Activated CD4-positive, alpha-beta T cell treated with anti-CD3 and anti-CD28 coated beads, Interleukin-2, amount 10 ng/mL, durations not matched to agents 7 days and 5 days (primary cell): ENCODE data around the gene FAM156A. TPM values are rescaled to one million over a fixed set of nuclear protein-coding genes. Genes with fewer than 3 reads are reported as not detected.
"Not testable (repeated sequence)": the region's sequence is repeated elsewhere in the genome, so short reads cannot be mapped to it uniquely, and the experiment has no call there.

Source experiments
- CTCF ChIA-PET: fragments of 350-600 bp; sonication (Branson Sonifier 250); formaldehyde crosslinking; loops from one replicate; lab custom pipeline; 2021; ENCODE audit warnings: antibody characterized with exemption; lab: Charles Lee
- POLR2A ChIA-PET: fragments of 350-600 bp; sonication (Branson Sonifier 250); formaldehyde crosslinking; loops from one replicate; lab custom pipeline; 2021; ENCODE audit warnings: antibody characterized with exemption; lab: Charles Lee
- DNase-seq: peaks from one replicate; pipeline ENCODE4 v3.0.0-alpha.2; 2020
- H3K27ac Mint-ChIP-seq: one replicate; pipeline ENCODE4 v1.8.0; 2021; ENCODE audit warnings: mild to moderate bottlenecking, moderate library complexity, mixed read lengths
- H3K27me3 Mint-ChIP-seq: one replicate; pipeline ENCODE4 v1.8.0; 2021; ENCODE audit warnings: mixed read lengths
- H3K36me3 Mint-ChIP-seq: one replicate; pipeline ENCODE4 v1.8.0; 2021; ENCODE audit warnings: low read depth, mixed read lengths
- H3K4me1 Mint-ChIP-seq: one replicate; pipeline ENCODE4 v1.8.0; 2021; ENCODE audit warnings: mixed read lengths
- H3K4me3 Mint-ChIP-seq: one replicate; pipeline ENCODE4 v1.8.0; 2021; ENCODE audit warnings: mild to moderate bottlenecking, moderate library complexity, mixed read lengths
- H3K9me3 Mint-ChIP-seq: one replicate; pipeline ENCODE4 v1.8.0; 2021; ENCODE audit warnings: mixed read lengths
- total RNA-seq, 2 experiments: library from RNA; stranded (reverse); gene quantifications; one replicate each; pipeline ENCODE4 v1.2.3, GENCODE V29; 2021

The FAM156A gene
- total RNA-seq, 2 experiments from 2014 or later = 23.5 to 25.7 TPM

DNA sequence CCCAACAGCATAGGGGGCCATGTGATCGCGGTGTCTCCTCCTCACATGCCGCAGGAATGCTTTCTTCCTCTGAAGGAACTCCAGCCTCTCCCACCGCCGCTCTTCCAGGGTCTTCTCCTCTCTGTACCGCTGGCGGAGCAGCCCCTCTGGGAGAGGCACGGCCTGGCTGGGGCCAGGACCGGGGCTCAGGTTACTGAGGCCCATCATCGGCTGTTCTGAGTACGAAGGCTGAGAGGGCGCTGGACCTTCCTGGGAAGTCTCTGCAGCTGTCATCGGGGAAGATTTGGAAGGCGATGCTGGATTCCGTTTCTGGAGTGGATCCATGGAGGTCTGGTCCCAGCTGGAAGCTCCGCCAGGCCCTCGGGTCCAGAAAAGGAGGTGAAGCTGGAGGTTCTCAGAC lies 10.1 kb downstream of the FAM156A start:
- DNase-seq, H3K4me1 Mint-ChIP-seq, H3K27me3 Mint-ChIP-seq, H3K36me3 Mint-ChIP-seq, H3K27ac Mint-ChIP-seq, H3K9me3 Mint-ChIP-seq, POLR2A ChIA-PET, CTCF ChIA-PET, H3K4me3 Mint-ChIP-seq: not testable (repeated sequence)

DNA sequence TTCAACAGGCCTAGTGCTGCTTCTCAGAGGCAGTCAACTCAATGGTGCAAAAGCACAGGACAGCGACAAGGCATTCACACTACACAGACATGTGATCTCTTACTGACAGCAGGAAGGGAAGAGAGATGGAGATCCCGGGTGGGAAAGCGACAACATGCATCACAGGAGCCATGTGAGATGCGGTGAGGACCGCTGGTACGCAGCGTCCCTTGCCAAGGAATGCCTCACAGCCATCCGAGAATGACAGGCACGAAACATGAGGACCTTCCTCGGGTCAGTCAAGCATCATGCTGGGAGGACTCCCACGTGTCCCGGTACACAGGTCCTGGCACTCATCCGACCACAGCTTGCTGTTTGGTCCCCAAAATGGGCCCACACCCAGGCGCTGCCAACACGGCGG lies 10.8 kb downstream of the FAM156A start:
- POLR2A ChIA-PET, DNase-seq, H3K9me3 Mint-ChIP-seq, H3K36me3 Mint-ChIP-seq, H3K4me1 Mint-ChIP-seq, H3K27me3 Mint-ChIP-seq, H3K27ac Mint-ChIP-seq, H3K4me3 Mint-ChIP-seq, CTCF ChIA-PET: not testable (repeated sequence)

DNA sequence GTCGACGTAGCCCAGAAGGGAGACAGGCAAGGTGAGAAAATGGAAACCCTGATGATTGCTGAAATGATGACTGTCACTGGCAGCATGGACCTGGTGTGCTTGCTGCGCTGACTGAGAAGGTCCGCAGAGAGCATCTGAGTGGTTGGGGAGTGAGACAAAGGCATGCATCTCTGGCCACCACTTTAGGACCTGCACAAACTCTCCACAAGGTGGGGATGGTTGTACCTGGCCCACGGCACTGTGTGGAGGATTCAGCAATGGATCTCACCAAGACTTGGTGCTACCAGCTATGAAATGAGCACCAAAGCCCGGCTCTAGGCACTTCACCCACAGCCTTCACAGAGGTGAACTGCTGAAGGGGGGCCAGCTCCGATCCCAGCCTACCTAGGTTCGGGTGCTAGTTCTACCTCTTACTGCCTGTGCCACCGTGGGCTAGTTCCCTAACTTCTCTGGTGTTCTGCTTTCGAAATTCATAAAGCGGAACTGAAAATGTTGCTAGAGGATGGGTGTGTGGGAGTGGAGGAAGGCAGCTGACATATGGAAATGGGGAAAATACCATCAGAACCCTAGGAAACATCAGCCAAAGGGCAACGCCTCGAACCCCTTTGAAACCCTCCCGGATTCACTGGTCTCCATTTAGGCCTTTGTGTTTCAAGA lies 12.4 kb downstream of the FAM156A start:
- H3K4me3 Mint-ChIP-seq, H3K36me3 Mint-ChIP-seq, H3K27ac Mint-ChIP-seq, H3K27me3 Mint-ChIP-seq, H3K9me3 Mint-ChIP-seq, H3K4me1 Mint-ChIP-seq, DNase-seq, CTCF ChIA-PET, POLR2A ChIA-PET: not testable (repeated sequence)

DNA sequence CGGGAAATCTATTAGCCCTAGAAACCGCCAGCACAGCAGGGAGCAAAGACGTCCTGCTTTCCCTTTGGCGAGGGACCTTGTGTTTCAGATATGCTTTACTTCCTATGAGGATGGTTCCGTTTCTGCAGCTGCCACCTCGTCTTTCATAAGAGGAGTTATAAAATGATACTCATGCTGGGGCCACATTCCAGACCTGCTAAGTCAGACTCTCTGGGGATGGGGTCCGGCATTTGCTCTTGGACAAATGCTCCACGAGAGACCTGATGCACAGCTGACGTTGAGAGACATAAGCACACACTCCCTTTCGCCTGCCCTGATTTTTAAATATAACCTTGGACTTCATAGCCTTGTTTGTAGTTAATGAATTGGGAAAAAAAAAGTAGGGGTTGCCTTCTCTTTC lies 16.6 kb downstream of the FAM156A start:
- H3K9me3 Mint-ChIP-seq, CTCF ChIA-PET, H3K4me3 Mint-ChIP-seq, H3K36me3 Mint-ChIP-seq, H3K27ac Mint-ChIP-seq, DNase-seq, H3K27me3 Mint-ChIP-seq, POLR2A ChIA-PET, H3K4me1 Mint-ChIP-seq: not testable (repeated sequence)

DNA sequence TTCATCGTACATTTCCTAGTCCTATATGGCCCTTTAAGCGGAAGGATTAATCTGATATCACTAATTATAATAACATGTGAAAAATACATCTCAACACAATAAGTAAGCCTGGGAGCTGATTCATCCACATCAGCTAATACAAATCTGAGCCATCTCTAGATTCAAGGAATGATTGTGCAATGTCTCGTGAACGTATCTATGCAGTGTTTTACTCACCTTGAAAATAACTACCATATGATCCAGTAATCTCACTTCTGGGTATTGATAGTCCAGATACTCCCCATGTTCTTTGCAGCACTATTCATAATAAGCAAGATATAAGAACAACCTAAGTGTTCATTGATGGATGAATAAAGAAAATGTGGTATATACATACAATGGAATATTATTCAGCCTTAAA lies 17.6 kb downstream of the FAM156A start:
- H3K4me1 Mint-ChIP-seq, H3K27me3 Mint-ChIP-seq, CTCF ChIA-PET, H3K27ac Mint-ChIP-seq, H3K4me3 Mint-ChIP-seq, H3K36me3 Mint-ChIP-seq, POLR2A ChIA-PET, H3K9me3 Mint-ChIP-seq, DNase-seq: not testable (repeated sequence)

DNA sequence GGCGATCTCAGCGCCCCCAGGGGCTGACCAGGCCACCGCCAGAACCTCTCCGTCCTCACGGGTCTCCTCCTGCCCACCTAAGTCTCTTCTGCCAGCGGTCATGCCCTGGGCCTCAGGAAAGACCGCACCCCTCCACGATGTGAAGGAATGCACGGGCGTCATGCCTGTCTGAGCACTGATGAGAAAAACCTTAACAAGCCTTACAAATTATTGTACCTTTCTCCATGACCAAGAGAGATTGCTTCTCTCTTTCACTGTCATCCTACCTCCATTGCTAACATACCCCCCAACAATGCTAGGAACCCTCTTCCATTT lies 22.9 kb downstream of the FAM156A start:
- POLR2A ChIA-PET = not testable (repeated sequence)
- CTCF ChIA-PET = interaction anchor here (0.6 to 0.9 kb wide), 3 partner anchors 11 to 865 kb away, joined by 3 to 16 read pairs (median 4); no protein-coding TSS in a partner anchor

DNA sequence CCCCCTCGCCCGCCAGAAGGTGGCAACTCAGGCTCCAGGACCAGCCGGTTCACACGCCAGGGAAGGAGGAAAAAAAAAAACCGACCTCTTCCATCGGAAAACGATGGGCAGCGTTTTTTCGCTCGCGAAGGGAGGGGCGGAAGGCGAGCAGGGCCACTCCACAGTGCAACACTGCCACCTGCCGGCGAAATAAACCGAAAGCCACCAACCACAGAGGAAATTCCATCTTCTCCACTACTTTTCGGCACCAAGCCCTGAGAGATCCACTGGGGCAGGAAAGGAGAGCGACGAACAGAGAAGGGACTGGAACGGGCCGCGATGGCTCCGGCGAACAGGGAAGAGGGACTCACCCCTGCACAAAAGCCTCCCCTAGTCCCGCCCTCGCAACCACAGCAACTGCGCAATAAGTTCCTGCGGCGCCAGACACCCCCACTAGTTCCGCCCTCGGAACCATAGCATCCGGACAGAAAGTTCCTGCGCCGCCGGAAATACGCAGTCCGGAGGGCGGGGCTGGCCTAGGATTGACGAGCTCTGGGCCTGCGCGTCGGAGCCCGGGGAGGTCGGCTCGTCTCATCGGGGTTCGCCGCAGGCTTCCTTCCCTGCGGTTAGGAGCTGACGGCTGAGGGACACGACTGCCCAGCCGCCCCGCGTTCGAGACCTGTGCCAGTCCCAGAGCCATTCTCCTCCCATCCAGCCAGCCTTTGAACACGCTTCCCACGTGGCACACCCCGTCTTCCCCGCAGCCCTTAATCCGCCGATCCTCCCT lies 23.4 kb downstream of the FAM156A start:
- Mint-ChIP-seq H3K27ac (peak overlapping the region; percentile 96), H3K27me3 (no peaks in the 10 kb centered on the region), H3K9me3 (no peaks in the 10 kb centered on the region), H3K36me3 (no peaks in the 10 kb centered on the region), H3K4me3 (peak overlapping the region; percentile 83), H3K4me1 (peaks cover 11% of the 10 kb centered on the region)
- DNase-seq = peak; percentile 91
- ChIA-PET CTCF (interaction anchor here (0.6 to 0.9 kb wide), 3 partner anchors 11 to 865 kb away, joined by 3 to 16 read pairs (median 4); no protein-coding TSS in a partner anchor), POLR2A (no interaction called here)

More for the DNA sequence above, 22.9 kb downstream of the FAM156A start:
- Mint-ChIP-seq H3K4me1 (peaks cover 11% of the 10 kb centered on the region), H3K4me3 (peak overlapping the region; percentile 83), H3K27ac (peak overlapping the region; percentile 96)
- not testable (repeated sequence) for H3K9me3 Mint-ChIP-seq, DNase-seq, H3K27me3 Mint-ChIP-seq, H3K36me3 Mint-ChIP-seq

DNA sequence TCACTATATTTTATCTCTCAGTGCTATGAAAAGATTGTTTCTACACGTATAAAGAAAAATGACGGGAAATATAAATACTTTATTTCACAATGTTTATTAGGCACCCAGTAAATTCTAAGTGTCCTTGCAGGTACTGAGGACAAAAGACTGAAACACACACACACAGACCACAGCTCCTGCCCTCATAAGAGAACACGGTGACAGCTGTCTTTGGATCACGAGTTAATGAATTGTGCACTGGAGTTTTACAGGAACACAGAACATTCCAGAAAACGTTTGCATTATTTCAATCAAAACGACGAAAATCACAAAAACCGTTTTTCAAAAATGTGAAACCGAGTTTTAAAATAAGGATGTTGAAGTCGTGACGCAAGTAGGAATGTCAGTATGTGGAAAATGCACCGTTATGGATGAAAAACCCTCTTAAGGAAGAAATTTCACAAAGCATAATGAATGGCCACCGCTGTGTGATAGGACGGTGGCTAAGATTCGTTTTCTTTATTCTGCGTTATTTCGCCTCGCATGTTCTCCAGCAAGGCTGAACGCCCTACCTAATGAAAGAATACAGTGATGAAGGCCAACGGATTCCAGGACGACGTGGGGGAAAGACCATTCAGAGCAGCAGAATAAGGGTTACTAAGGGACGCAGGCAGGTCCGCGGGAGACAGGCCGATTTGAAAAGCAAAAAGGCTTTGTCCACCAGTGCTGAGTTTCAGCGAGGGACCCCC lies 24.2 kb downstream of the FAM156A start:
- no peaks in the 10 kb centered on the region for H3K27me3 Mint-ChIP-seq
- H3K9me3 Mint-ChIP-seq = no peaks in the 10 kb centered on the region
- ChIA-PET POLR2A (no interaction called here), CTCF (no interaction called here)
- no peak for DNase-seq
- peaks cover 11% of the 10 kb centered on the region for H3K4me1 Mint-ChIP-seq
- peak overlapping the region; percentile 83 for H3K4me3 Mint-ChIP-seq
- peak overlapping the region; percentile 96 for H3K27ac Mint-ChIP-seq
- H3K36me3 Mint-ChIP-seq = no peaks in the 10 kb centered on the region

DNA sequence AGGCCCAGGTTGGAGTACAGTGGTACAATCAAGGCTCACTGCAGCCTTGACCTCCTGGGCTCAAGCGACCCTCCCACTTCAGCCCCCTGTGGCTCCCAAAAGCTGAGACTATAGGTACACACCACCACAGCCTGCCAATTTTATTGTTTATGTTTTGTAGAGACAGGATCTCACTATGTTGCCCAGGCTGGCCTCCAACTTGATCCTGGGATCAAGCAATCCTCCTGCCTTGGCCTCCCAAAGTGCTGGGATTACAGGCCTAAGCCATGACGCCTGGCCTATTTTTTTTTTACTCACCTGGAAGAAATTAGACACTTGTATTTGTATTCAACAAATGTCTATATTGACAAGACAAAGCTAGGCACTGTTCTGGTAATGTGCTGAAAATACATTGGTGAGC lies 25.1 kb downstream of the FAM156A start:
- no peaks in the 10 kb centered on the region for H3K36me3 Mint-ChIP-seq
- peaks cover 12% of the 10 kb centered on the region for H3K4me1 Mint-ChIP-seq
- no peak overlapping the region for H3K27ac Mint-ChIP-seq
- H3K27me3 Mint-ChIP-seq = peaks cover 2% of the 10 kb centered on the region
- ChIA-PET CTCF (no interaction called here), POLR2A (no interaction called here)
- H3K9me3 Mint-ChIP-seq = no peaks in the 10 kb centered on the region
- DNase-seq = no peak
- H3K4me3 Mint-ChIP-seq = no peak overlapping the region

DNA sequence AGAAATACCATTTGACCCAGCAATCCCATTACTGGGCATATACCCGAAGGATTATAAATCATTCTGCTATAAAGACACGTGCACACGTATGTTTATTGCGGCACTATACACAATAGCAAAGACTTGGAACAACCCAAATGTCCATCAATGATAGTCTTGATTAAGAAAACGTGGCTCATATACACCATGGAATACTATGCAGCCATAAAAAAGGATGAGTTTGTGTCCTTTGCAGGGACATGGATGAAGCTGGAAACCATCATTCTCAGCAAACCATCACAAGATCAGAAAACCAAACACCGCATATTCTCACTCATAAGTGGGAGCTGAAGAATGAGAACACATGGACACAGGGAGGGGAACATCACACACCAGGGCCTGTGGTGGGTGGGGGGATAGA lies 28.1 kb downstream of the FAM156A start:
- H3K36me3 Mint-ChIP-seq, DNase-seq, H3K27me3 Mint-ChIP-seq, CTCF ChIA-PET, H3K27ac Mint-ChIP-seq, H3K9me3 Mint-ChIP-seq, H3K4me3 Mint-ChIP-seq, POLR2A ChIA-PET: not testable (repeated sequence)
- H3K4me1 Mint-ChIP-seq = peaks cover 18% of the 10 kb centered on the region

DNA sequence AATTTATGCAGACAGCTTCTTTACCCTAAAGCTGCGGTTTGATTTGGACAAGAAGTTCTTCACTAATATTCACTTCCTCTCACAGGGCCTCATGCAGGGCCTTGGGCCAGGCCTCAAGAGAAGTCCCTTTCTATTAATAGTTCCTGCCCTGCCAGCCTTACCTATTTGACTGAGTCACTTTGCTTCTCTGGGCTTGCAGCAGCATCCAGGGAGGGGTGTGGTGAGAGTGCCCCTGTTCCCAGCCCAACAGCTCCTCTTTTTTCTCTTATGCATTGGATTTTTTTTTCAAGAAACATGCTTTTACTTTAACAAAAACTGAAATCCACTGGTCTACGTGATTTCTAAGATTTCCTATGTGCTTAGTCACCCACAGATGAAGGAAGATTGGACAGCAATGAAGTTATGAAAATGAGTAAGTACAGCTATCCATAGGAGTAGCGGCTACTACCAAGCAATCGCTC lies 34.5 kb downstream of the FAM156A start:
- DNase-seq = no peak
- Mint-ChIP-seq H3K27ac (no peak overlapping the region), H3K36me3 (no peaks in the 10 kb centered on the region), H3K4me3 (no peak overlapping the region), H3K9me3 (no peaks in the 10 kb centered on the region), H3K27me3 (peaks cover 5% of the 10 kb centered on the region), H3K4me1 (peaks cover 18% of the 10 kb centered on the region)
- CTCF ChIA-PET = interaction anchor here (4.2 kb wide), 1 partner anchor 11 kb away, joined by 16 read pairs; no protein-coding TSS in a partner anchor
- POLR2A ChIA-PET = no interaction called here

DNA sequence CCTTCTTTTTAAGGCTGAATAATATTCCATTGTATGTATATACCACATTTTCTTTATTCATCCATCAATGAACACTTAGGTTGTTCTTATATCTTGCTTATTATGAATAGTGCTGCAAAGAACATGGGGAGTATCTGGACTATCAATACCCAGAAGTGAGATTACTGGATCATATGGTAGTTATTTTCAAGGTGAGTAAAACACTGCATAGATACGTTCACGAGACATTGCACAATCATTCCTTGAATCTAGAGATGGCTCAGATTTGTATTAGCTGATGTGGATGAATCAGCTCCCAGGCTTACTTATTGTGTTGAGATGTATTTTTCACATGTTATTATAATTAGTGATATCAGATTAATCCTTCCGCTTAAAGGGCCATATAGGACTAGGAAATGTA lies 43.6 kb downstream of the FAM156A start:
- H3K27ac Mint-ChIP-seq, H3K4me3 Mint-ChIP-seq, H3K36me3 Mint-ChIP-seq, H3K27me3 Mint-ChIP-seq, H3K4me1 Mint-ChIP-seq, CTCF ChIA-PET, POLR2A ChIA-PET, DNase-seq, H3K9me3 Mint-ChIP-seq: not testable (repeated sequence)

DNA sequence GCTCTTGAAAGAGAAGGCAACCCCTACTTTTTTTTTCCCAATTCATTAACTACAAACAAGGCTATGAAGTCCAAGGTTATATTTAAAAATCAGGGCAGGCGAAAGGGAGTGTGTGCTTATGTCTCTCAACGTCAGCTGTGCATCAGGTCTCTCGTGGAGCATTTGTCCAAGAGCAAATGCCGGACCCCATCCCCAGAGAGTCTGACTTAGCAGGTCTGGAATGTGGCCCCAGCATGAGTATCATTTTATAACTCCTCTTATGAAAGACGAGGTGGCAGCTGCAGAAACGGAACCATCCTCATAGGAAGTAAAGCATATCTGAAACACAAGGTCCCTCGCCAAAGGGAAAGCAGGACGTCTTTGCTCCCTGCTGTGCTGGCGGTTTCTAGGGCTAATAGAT lies 44.6 kb downstream of the FAM156A start:
- H3K27ac Mint-ChIP-seq, H3K4me1 Mint-ChIP-seq, CTCF ChIA-PET, H3K36me3 Mint-ChIP-seq, H3K9me3 Mint-ChIP-seq, H3K27me3 Mint-ChIP-seq, POLR2A ChIA-PET, H3K4me3 Mint-ChIP-seq, DNase-seq: not testable (repeated sequence)
